Immature natural killer cell (primary cell): ENCODE data around the gene SEZ6L. TPM values are rescaled to one million over a fixed set of nuclear protein-coding genes. Genes with fewer than 3 reads are reported as not detected.
A peak's percentile ranks its signal among the peaks of the same experiment; 100 is the strongest.

Experiments
- DNase-seq, 3 donors: peaks; one replicate each; pipeline ENCODE4 v3.0.0; 2022; ENCODE audit warnings: mixed read lengths in 1 of 3
- H3K27ac Mint-ChIP-seq, 6 donors: one replicate each; pipeline ENCODE4 v1.8.0; 2020; ENCODE audit warnings: mixed read lengths in 6 of 6, mild to moderate bottlenecking in 5 of 6, inconsistent platforms in 4 of 6, moderate library complexity in 3 of 6
- H3K27me3 Mint-ChIP-seq, 3 donors: one replicate each; pipeline ENCODE4 v1.8.0; 2020 to 2021; ENCODE audit warnings: low read depth in 3 of 3, mild to moderate bottlenecking in 3 of 3, mixed read lengths in 3 of 3, moderate library complexity in 3 of 3, inconsistent platforms in 1 of 3
- H3K36me3 Mint-ChIP-seq, 3 donors: one replicate each; pipeline ENCODE4 v1.8.0; 2020; ENCODE audit warnings: mixed read lengths in 3 of 3, inconsistent platforms in 2 of 3, mild to moderate bottlenecking in 2 of 3
- H3K4me1 Mint-ChIP-seq, 2 donors: one replicate each; pipeline ENCODE4 v1.8.0; 2020; ENCODE audit warnings: inconsistent platforms in 2 of 2, mild to moderate bottlenecking in 2 of 2, mixed read lengths in 2 of 2, moderate library complexity in 1 of 2
- H3K4me3 Mint-ChIP-seq, 5 donors: one replicate each; pipeline ENCODE4 v1.8.0; 2020; ENCODE audit warnings: mild to moderate bottlenecking in 5 of 5, mixed read lengths in 5 of 5, inconsistent platforms in 3 of 5, moderate library complexity in 3 of 5
- H3K9me3 Mint-ChIP-seq, 6 donors: one replicate each; pipeline ENCODE4 v1.8.0; 2020; ENCODE audit warnings: mild to moderate bottlenecking in 6 of 6, mixed read lengths in 6 of 6, inconsistent platforms in 4 of 6, moderate library complexity in 3 of 6
- polyA plus RNA-seq, 3 donors: library from polyadenylated mRNA; unstranded; fragments of 300-500 nt; fragmentation: Illumina TruSeq; gene quantifications; one replicate each; pipeline ENCODE4 v1.2.3, GENCODE V29; 2021

SEZ6L gene
- polyA plus RNA-seq, 3 donors from 2014 or later = 0.20 to 1.7 TPM; not detected in 1

GRCh38 chr22:26276529-26277160 lies 107.4 kb downstream of the SEZ6L start:
- H3K27ac Mint-ChIP-seq = no peak overlapping the region
- no peak overlapping the region for H3K4me3 Mint-ChIP-seq
- DNase-seq = no peak
- peaks cover 4 to 6% (median 6%) of the 10 kb centered on the region in 3 donors for H3K27me3 Mint-ChIP-seq
- H3K4me1 Mint-ChIP-seq = no peaks in the 10 kb centered on the region
- H3K9me3 Mint-ChIP-seq = no peaks in the 10 kb centered on the region
- H3K36me3 Mint-ChIP-seq = no peaks in the 10 kb centered on the region

GRCh38 chr22:26281941-26282340 lies 112.7 kb downstream of the SEZ6L start:
- H3K27ac Mint-ChIP-seq = no peak overlapping the region
- H3K9me3 Mint-ChIP-seq = no peaks in the 10 kb centered on the region
- no peak overlapping the region for H3K4me3 Mint-ChIP-seq
- H3K36me3 Mint-ChIP-seq = no peaks in the 10 kb centered on the region
- no peak for DNase-seq
- peaks cover 3 to 11% (median 6%) of the 10 kb centered on the region in 3 donors for H3K27me3 Mint-ChIP-seq
- H3K4me1 Mint-ChIP-seq = peaks cover 1 to 9% of the 10 kb centered on the region in 2 donors

GRCh38 chr22:26283330-26283729 lies 114.1 kb downstream of the SEZ6L start:
- no peak for DNase-seq
- Mint-ChIP-seq H3K27ac (no peak overlapping the region), H3K4me3 (no peak overlapping the region), H3K4me1 (peaks cover 14 to 23% of the 10 kb centered on the region in 2 donors), H3K9me3 (no peaks in the 10 kb centered on the region), H3K36me3 (no peaks in the 10 kb centered on the region), H3K27me3 (peaks cover 1 to 7% (median 5%) of the 10 kb centered on the region in 3 donors)

- Mint-ChIP-seq H3K27me3 (peaks cover 0 to 5% (median 2%) of the 10 kb centered on the region in 3 donors), H3K27ac (no peak overlapping the region), H3K4me3 (peak overlapping the region in 1 of 5 donors; percentile 21), H3K36me3 (no peaks in the 10 kb centered on the region), H3K4me1 (peaks cover 14 to 23% of the 10 kb centered on the region in 2 donors), H3K9me3 (no peaks in the 10 kb centered on the region)
- no peak for DNase-seq
These were observed 116.4 kb downstream of the SEZ6L start for GRCh38 chr22:26285632-26286031.

- H3K4me3 Mint-ChIP-seq = no peak overlapping the region
These were observed 117.0 kb downstream of the SEZ6L start for GRCh38 chr22:26286091-26286820.

GRCh38 chr22:26287382-26288225 lies 118.3 kb downstream of the SEZ6L start:
- H3K27me3 Mint-ChIP-seq = peaks cover 0 to 5% (median 2%) of the 10 kb centered on the region in 3 donors
- no peaks in the 10 kb centered on the region for H3K9me3 Mint-ChIP-seq
- H3K4me1 Mint-ChIP-seq = peaks cover 14 to 23% of the 10 kb centered on the region in 2 donors
- DNase-seq = no peak
- peak overlapping the region in 2 of 5 donors; percentile 33 to 40 for H3K4me3 Mint-ChIP-seq
- no peak overlapping the region for H3K27ac Mint-ChIP-seq
- no peaks in the 10 kb centered on the region for H3K36me3 Mint-ChIP-seq

More at GRCh38 chr22:26286091-26286820, 117.0 kb downstream of the SEZ6L start:
- Mint-ChIP-seq H3K27me3 (peaks cover 0 to 5% (median 2%) of the 10 kb centered on the region in 3 donors), H3K27ac (no peak overlapping the region), H3K36me3 (no peaks in the 10 kb centered on the region), H3K4me1 (peaks cover 14 to 23% of the 10 kb centered on the region in 2 donors), H3K9me3 (no peaks in the 10 kb centered on the region)
- no peak for DNase-seq

- Mint-ChIP-seq H3K36me3 (no peaks in the 10 kb centered on the region), H3K27ac (no peak overlapping the region), H3K4me3 (no peak overlapping the region), H3K4me1 (peaks cover 19 to 27% of the 10 kb centered on the region in 2 donors), H3K27me3 (peaks cover 0 to 5% (median 2%) of the 10 kb centered on the region in 3 donors), H3K9me3 (no peaks in the 10 kb centered on the region)
- DNase-seq = no peak
These were observed 120.4 kb downstream of the SEZ6L start for GRCh38 chr22:26289611-26290101.

- H3K9me3 Mint-ChIP-seq = no peaks in the 10 kb centered on the region
- no peak overlapping the region for H3K4me3 Mint-ChIP-seq
- H3K36me3 Mint-ChIP-seq = no peaks in the 10 kb centered on the region
- H3K27ac Mint-ChIP-seq = no peak overlapping the region
- no peak for DNase-seq
- H3K4me1 Mint-ChIP-seq = peaks cover 22 to 23% of the 10 kb centered on the region in 2 donors
- H3K27me3 Mint-ChIP-seq = peaks cover 0 to 5% (median 2%) of the 10 kb centered on the region in 3 donors
These were observed 122.8 kb downstream of the SEZ6L start for GRCh38 chr22:26291940-26292666.

GRCh38 chr22:26292667-26292995 lies 123.4 kb downstream of the SEZ6L start:
- H3K4me3 Mint-ChIP-seq = no peak overlapping the region
- no peak overlapping the region for H3K27ac Mint-ChIP-seq
- H3K4me1 Mint-ChIP-seq = peaks cover 17 to 18% of the 10 kb centered on the region in 2 donors
- DNase-seq = no peak
- H3K36me3 Mint-ChIP-seq = no peaks in the 10 kb centered on the region
- H3K27me3 Mint-ChIP-seq = peaks cover 0 to 5% (median 2%) of the 10 kb centered on the region in 3 donors
- no peaks in the 10 kb centered on the region for H3K9me3 Mint-ChIP-seq

GRCh38 chr22:26295563-26296126 lies 126.4 kb downstream of the SEZ6L start:
- peaks cover 10 to 11% of the 10 kb centered on the region in 2 donors for H3K4me1 Mint-ChIP-seq
- H3K4me3 Mint-ChIP-seq = no peak overlapping the region
- H3K27me3 Mint-ChIP-seq = peaks cover 2 to 5% (median 3%) of the 10 kb centered on the region in 3 donors
- H3K9me3 Mint-ChIP-seq = no peaks in the 10 kb centered on the region
- no peak for DNase-seq
- no peaks in the 10 kb centered on the region for H3K36me3 Mint-ChIP-seq
- no peak overlapping the region for H3K27ac Mint-ChIP-seq

GRCh38 chr22:26298605-26299310 lies 129.5 kb downstream of the SEZ6L start:
- H3K4me1 Mint-ChIP-seq = peaks cover 10 to 11% of the 10 kb centered on the region in 2 donors

GRCh38 chr22:26302726-26303125 lies 133.5 kb downstream of the SEZ6L start:
- DNase-seq = no peak
- H3K27ac Mint-ChIP-seq = no peak overlapping the region
- no peaks in the 10 kb centered on the region for H3K36me3 Mint-ChIP-seq
- H3K9me3 Mint-ChIP-seq = no peaks in the 10 kb centered on the region
- H3K4me3 Mint-ChIP-seq = no peak overlapping the region
- peaks cover 7 to 12% (median 8%) of the 10 kb centered on the region in 3 donors for H3K27me3 Mint-ChIP-seq
- no peaks in the 10 kb centered on the region for H3K4me1 Mint-ChIP-seq

More at GRCh38 chr22:26298605-26299310, 129.5 kb downstream of the SEZ6L start:
- Mint-ChIP-seq H3K36me3 (no peaks in the 10 kb centered on the region), H3K27me3 (peaks cover 4 to 6% (median 5%) of the 10 kb centered on the region in 3 donors), H3K27ac (no peak overlapping the region), H3K4me3 (no peak overlapping the region), H3K9me3 (no peaks in the 10 kb centered on the region)
- DNase-seq = no peak
